ENCODE measurements around the gene GNAS-AS1.

Gene GNAS-AS1

GRCh38 chr20:58795181-58795922, 55.4 kb downstream of the GNAS-AS1 start:
- Histone ChIP-seq H3K9me3 (ENCODE audit: control insufficient read depth, insufficient read depth, low read length) (no peaks in the 10 kb centered on the region), H3K27me3 (ENCODE audit: control insufficient read depth, insufficient read depth, low read length) (no peaks in the 10 kb centered on the region)

GRCh38 chr20:58794510-58795180, 56.1 kb downstream of the GNAS-AS1 start:
- H3K9ac ChIP-seq (ENCODE audit: low read depth, low read length) = no peak overlapping the region
- H3K27me3 ChIP-seq (ENCODE audit: control insufficient read depth, insufficient read depth, low read length) = no peaks in the 10 kb centered on the region
- no peaks in the 10 kb centered on the region for H3K9me3 ChIP-seq (ENCODE audit: control insufficient read depth, insufficient read depth, low read length)
- H3K4me3 ChIP-seq (ENCODE audit: low read depth, low read length) = no peak overlapping the region
- no peaks in the 10 kb centered on the region for H3K4me1 ChIP-seq (ENCODE audit: control insufficient read depth, insufficient read depth, low read length)
- H3K36me3 ChIP-seq (ENCODE audit: control insufficient read depth, insufficient read depth, low read length) = no peaks in the 10 kb centered on the region

More at GRCh38 chr20:58795181-58795922, 55.4 kb downstream of the GNAS-AS1 start:
- H3K4me1 ChIP-seq (ENCODE audit: control insufficient read depth, insufficient read depth, low read length) = peaks cover 2% of the 10 kb centered on the region
- no peaks in the 10 kb centered on the region for H3K36me3 ChIP-seq (ENCODE audit: control insufficient read depth, insufficient read depth, low read length)
- no peak overlapping the region for H3K4me3 ChIP-seq (ENCODE audit: low read depth, low read length)
- no peak overlapping the region for H3K9ac ChIP-seq (ENCODE audit: low read depth, low read length)

- Histone ChIP-seq H3K9me3 (ENCODE audit: control insufficient read depth, insufficient read depth, low read length) (no peaks in the 10 kb centered on the region), H3K4me1 (ENCODE audit: control insufficient read depth, insufficient read depth, low read length) (no peaks in the 10 kb centered on the region), H3K9ac (ENCODE audit: low read depth, low read length) (no peak overlapping the region), H3K36me3 (ENCODE audit: control insufficient read depth, insufficient read depth, low read length) (no peaks in the 10 kb centered on the region), H3K27me3 (ENCODE audit: control insufficient read depth, insufficient read depth, low read length) (no peaks in the 10 kb centered on the region), H3K4me3 (ENCODE audit: low read depth, low read length) (no peak overlapping the region)
Measured at GRCh38 chr20:58793512-58794420, 56.9 kb downstream of the GNAS-AS1 start.

- Histone ChIP-seq H3K9ac (ENCODE audit: low read depth, low read length) (no peak overlapping the region), H3K4me1 (ENCODE audit: control insufficient read depth, insufficient read depth, low read length) (no peaks in the 10 kb centered on the region), H3K4me3 (ENCODE audit: low read depth, low read length) (no peak overlapping the region), H3K27me3 (ENCODE audit: control insufficient read depth, insufficient read depth, low read length) (no peaks in the 10 kb centered on the region), H3K9me3 (ENCODE audit: control insufficient read depth, insufficient read depth, low read length) (no peaks in the 10 kb centered on the region), H3K36me3 (ENCODE audit: control insufficient read depth, insufficient read depth, low read length) (no peaks in the 10 kb centered on the region)
Measured at GRCh38 chr20:58792426-58792825, 58.3 kb downstream of the GNAS-AS1 start.

- H3K36me3 ChIP-seq (ENCODE audit: control insufficient read depth, insufficient read depth, low read length) = no peaks in the 10 kb centered on the region
- H3K9me3 ChIP-seq (ENCODE audit: control insufficient read depth, insufficient read depth, low read length) = no peaks in the 10 kb centered on the region
- H3K4me1 ChIP-seq (ENCODE audit: control insufficient read depth, insufficient read depth, low read length) = no peaks in the 10 kb centered on the region
- no peak overlapping the region for H3K4me3 ChIP-seq (ENCODE audit: low read depth, low read length)
- no peaks in the 10 kb centered on the region for H3K27me3 ChIP-seq (ENCODE audit: control insufficient read depth, insufficient read depth, low read length)
- H3K9ac ChIP-seq (ENCODE audit: low read depth, low read length) = no peak overlapping the region
Measured at GRCh38 chr20:58791286-58791685, 59.4 kb downstream of the GNAS-AS1 start.

- no peaks in the 10 kb centered on the region for H3K36me3 ChIP-seq (ENCODE audit: control insufficient read depth, insufficient read depth, low read length)
- no peak overlapping the region for H3K4me3 ChIP-seq (ENCODE audit: low read depth, low read length)
- H3K27me3 ChIP-seq (ENCODE audit: control insufficient read depth, insufficient read depth, low read length) = no peaks in the 10 kb centered on the region
- no peaks in the 10 kb centered on the region for H3K4me1 ChIP-seq (ENCODE audit: control insufficient read depth, insufficient read depth, low read length)
- H3K9ac ChIP-seq (ENCODE audit: low read depth, low read length) = no peak overlapping the region
- H3K9me3 ChIP-seq (ENCODE audit: control insufficient read depth, insufficient read depth, low read length) = no peaks in the 10 kb centered on the region
Measured at GRCh38 chr20:58790454-58790853, 60.2 kb downstream of the GNAS-AS1 start.

GRCh38 chr20:58788896-58789544, 61.7 kb downstream of the GNAS-AS1 start:
- H3K9ac ChIP-seq (ENCODE audit: low read depth, low read length) = no peak overlapping the region
- H3K36me3 ChIP-seq (ENCODE audit: control insufficient read depth, insufficient read depth, low read length) = no peaks in the 10 kb centered on the region
- H3K27me3 ChIP-seq (ENCODE audit: control insufficient read depth, insufficient read depth, low read length) = no peaks in the 10 kb centered on the region
- H3K9me3 ChIP-seq (ENCODE audit: control insufficient read depth, insufficient read depth, low read length) = no peaks in the 10 kb centered on the region
- no peaks in the 10 kb centered on the region for H3K4me1 ChIP-seq (ENCODE audit: control insufficient read depth, insufficient read depth, low read length)
- no peak overlapping the region for H3K4me3 ChIP-seq (ENCODE audit: low read depth, low read length)

- H3K36me3 ChIP-seq (ENCODE audit: control insufficient read depth, insufficient read depth, low read length) = no peaks in the 10 kb centered on the region
- no peak overlapping the region for H3K4me3 ChIP-seq (ENCODE audit: low read depth, low read length)
- H3K9me3 ChIP-seq (ENCODE audit: control insufficient read depth, insufficient read depth, low read length) = no peaks in the 10 kb centered on the region
- H3K9ac ChIP-seq (ENCODE audit: low read depth, low read length) = no peak overlapping the region
- H3K27me3 ChIP-seq (ENCODE audit: control insufficient read depth, insufficient read depth, low read length) = no peaks in the 10 kb centered on the region
- H3K4me1 ChIP-seq (ENCODE audit: control insufficient read depth, insufficient read depth, low read length) = no peaks in the 10 kb centered on the region
Measured at GRCh38 chr20:58787211-58788005, 63.3 kb downstream of the GNAS-AS1 start.

- H3K4me3 ChIP-seq (ENCODE audit: low read depth, low read length) = no peak overlapping the region
- H3K9me3 ChIP-seq (ENCODE audit: control insufficient read depth, insufficient read depth, low read length) = no peaks in the 10 kb centered on the region
- H3K9ac ChIP-seq (ENCODE audit: low read depth, low read length) = no peak overlapping the region
- no peaks in the 10 kb centered on the region for H3K4me1 ChIP-seq (ENCODE audit: control insufficient read depth, insufficient read depth, low read length)
- H3K36me3 ChIP-seq (ENCODE audit: control insufficient read depth, insufficient read depth, low read length) = no peaks in the 10 kb centered on the region
- no peaks in the 10 kb centered on the region for H3K27me3 ChIP-seq (ENCODE audit: control insufficient read depth, insufficient read depth, low read length)
Measured at GRCh38 chr20:58784321-58785074, 66.2 kb downstream of the GNAS-AS1 start.

GRCh38 chr20:58783511-58784011, 67.1 kb downstream of the GNAS-AS1 start:
- no peaks in the 10 kb centered on the region for H3K4me1 ChIP-seq (ENCODE audit: control insufficient read depth, insufficient read depth, low read length)
- no peak overlapping the region for H3K9ac ChIP-seq (ENCODE audit: low read depth, low read length)
- no peaks in the 10 kb centered on the region for H3K36me3 ChIP-seq (ENCODE audit: control insufficient read depth, insufficient read depth, low read length)
- no peaks in the 10 kb centered on the region for H3K27me3 ChIP-seq (ENCODE audit: control insufficient read depth, insufficient read depth, low read length)
- H3K9me3 ChIP-seq (ENCODE audit: control insufficient read depth, insufficient read depth, low read length) = no peaks in the 10 kb centered on the region
- H3K4me3 ChIP-seq (ENCODE audit: low read depth, low read length) = no peak overlapping the region

Measured in iPS-15b (cell line).